ENCODE measurements around the gene ASB5. TPM values are rescaled to one million over a fixed set of nuclear protein-coding genes. Genes with fewer than 3 reads are reported as not detected.

Gene ASB5
- total and polyA plus RNA-seq, 9 of the 15 experiments (the other 6 are each of a cell fraction or from before 2014, with no cell fraction given), result not detected

- BruUV-seq (replicated peaks), result no TSS peak
- intact Hi-C loops (cut with micrococcal nuclease) (no loop called here), in situ Hi-C loops (cut with MboI) (no loop called here)
- Histone ChIP-seq H4K20me1 (replicated peaks; ENCODE audit: control insufficient read depth, insufficient read depth, low read length) (no peaks in the 10 kb centered on the region), H3K9ac (ENCODE audit: insufficient read depth in 1 of 2, low read depth in 2 of 2, low read length in 2 of 2) (no peak overlapping the region), H3K9me3 (replicated peaks; ENCODE audit: control insufficient read depth, insufficient read depth, low read depth, low read length) (no peaks in the 10 kb centered on the region), H2AFZ (ENCODE audit: low read depth, low read length) (no peak overlapping the region), H3K4me1 (replicated peaks in 1 of 2; ENCODE audit: control insufficient read depth in 2 of 2, insufficient read depth in 2 of 2, low read length in 2 of 2) (no peaks in the 10 kb centered on the region), H3K4me3 (no peak overlapping the region), H3K4me2 (ENCODE audit: insufficient read depth, low read length) (no peak overlapping the region), H3K9me1 (ENCODE audit: control insufficient read depth, insufficient read depth, low read length) (no peaks in the 10 kb centered on the region), H3K27ac (ENCODE audit: extremely low read depth, low read depth, low read length) (no peak overlapping the region), H3K27me3 (ENCODE audit: control insufficient read depth in 2 of 2, insufficient read depth in 2 of 2, low read length in 2 of 2) (no peaks in the 10 kb centered on the region), H3K79me2 (ENCODE audit: control insufficient read depth, insufficient read depth, low read length) (no peaks in the 10 kb centered on the region), H3K36me3 (ENCODE audit: control insufficient read depth, insufficient read depth, low read length) (no peaks in the 10 kb centered on the region)
- ChIA-PET CTCF (ENCODE audit: low intra/inter-chr PET ratio) (no interaction called here), POLR2A (no interaction called here)
- ATAC-seq (no peak), DNase-seq (ENCODE audit: extremely low read depth in 1 of 4, low spot score in 3 of 4) (no peak), FAIRE-seq (no peak)
- TF ChIP-seq HDAC6 (IDR thresholded peaks at IDR 0.05; ENCODE audit: low read depth, low read length), result no peak
- TF ChIP-seq FOXK2 (conservative IDR thresholded peaks at IDR 0.05 in 1 of 2, IDR thresholded peaks at IDR 0.05 in 1 of 2; ENCODE audit: low read depth in 2 of 2), result no peak
- TF ChIP-seq ARID1B (IDR thresholded peaks at IDR 0.05), result no peak
- no peak for TF ChIP-seq RHOXF2B (CRISPR knock-in tag; conservative IDR thresholded peaks at IDR 0.05)
- TF ChIP-seq BDP1 (IDR thresholded peaks at IDR 0.05; ENCODE audit: insufficient read depth, insufficient read length), result no peak
- no peak for TF ChIP-seq ZNF277 (CRISPR knock-in tag; IDR thresholded peaks at IDR 0.05; ENCODE audit: borderline replicate concordance)
- TF ChIP-seq PTRF (tag; IDR thresholded peaks at IDR 0.05), result no peak
- no peak for TF ChIP-seq MBD2 (IDR thresholded peaks at IDR 0.05; ENCODE audit: borderline replicate concordance, low read depth)
- TF ChIP-seq, protein P1, sequence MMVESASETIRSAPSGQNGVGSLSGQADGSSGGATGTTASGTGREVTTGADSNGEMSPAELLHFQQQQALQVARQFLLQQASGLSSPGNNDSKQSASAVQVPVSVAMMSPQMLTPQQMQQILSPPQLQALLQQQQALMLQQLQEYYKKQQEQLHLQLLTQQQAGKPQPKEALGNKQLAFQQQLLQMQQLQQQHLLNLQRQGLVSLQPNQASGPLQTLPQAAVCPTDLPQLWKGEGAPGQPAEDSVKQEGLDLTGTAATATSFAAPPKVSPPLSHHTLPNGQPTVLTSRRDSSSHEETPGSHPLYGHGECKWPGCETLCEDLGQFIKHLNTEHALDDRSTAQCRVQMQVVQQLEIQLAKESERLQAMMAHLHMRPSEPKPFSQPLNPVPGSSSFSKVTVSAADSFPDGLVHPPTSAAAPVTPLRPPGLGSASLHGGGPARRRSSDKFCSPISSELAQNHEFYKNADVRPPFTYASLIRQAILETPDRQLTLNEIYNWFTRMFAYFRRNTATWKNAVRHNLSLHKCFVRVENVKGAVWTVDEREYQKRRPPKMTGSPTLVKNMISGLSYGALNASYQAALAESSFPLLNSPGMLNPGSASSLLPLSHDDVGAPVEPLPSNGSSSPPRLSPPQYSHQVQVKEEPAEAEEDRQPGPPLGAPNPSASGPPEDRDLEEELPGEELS (CRISPR knock-in tag; IDR thresholded peaks at IDR 0.05; ENCODE audit: borderline replicate concordance), result no peak
- TF ChIP-seq GATAD2A (IDR thresholded peaks at IDR 0.05), result no peak
- no peak for TF ChIP-seq TBL1XR1 (IDR thresholded peaks at IDR 0.05; ENCODE audit: low read length in 2 of 2)
- TF ChIP-seq ZNF134 (CRISPR knock-in tag; conservative IDR thresholded peaks at IDR 0.05), result no peak
- TF ChIP-seq SAFB2 (IDR thresholded peaks at IDR 0.05; ENCODE audit: borderline replicate concordance, low read depth, low read length, severe bottlenecking), result no peak
- TF ChIP-seq NR2F6 (CRISPR knock-in tag; IDR thresholded peaks at IDR 0.05), result no peak
- TF ChIP-seq, protein P2, sequence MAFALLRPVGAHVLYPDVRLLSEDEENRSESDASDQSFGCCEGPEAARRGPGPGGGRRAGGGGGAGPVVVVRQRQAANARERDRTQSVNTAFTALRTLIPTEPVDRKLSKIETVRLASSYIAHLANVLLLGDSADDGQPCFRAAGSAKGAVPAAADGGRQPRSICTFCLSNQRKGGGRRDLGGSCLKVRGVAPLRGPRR (CRISPR knock-in tag; IDR thresholded peaks at IDR 0.05), result no peak
- TF ChIP-seq SREBF1 (IDR thresholded peaks at IDR 0.05; ENCODE audit: borderline replicate concordance, low read depth, low read length), result no peak
Observed at GRCh38 chr4:176274441-176274840, 5.4 kb upstream of the ASB5 start.
